Transverse colon (tissue), 4 donors: ENCODE results near the gene DHDDS. TPM values are rescaled to one million over a fixed set of nuclear protein-coding genes. Genes with fewer than 3 reads are reported as not detected.

Source experiments
- DNase-seq: peaks from one replicate; pipeline ENCODE4 v3.0.0-alpha.2; 2019
- H3K27ac ChIP-seq, 4 donors: fragments of 200-600 bp; sonication (generic); 2 replicates each; pipeline ENCODE4 v1.5.1; 2016 to 2018; ENCODE audit warnings: inconsistent platforms in 4 of 4
- H3K27me3 ChIP-seq: fragments of 200-600 bp; sonication (generic); 2 replicates; pipeline ENCODE4 v1.5.1; 2017; ENCODE audit warnings: inconsistent platforms
- H3K36me3 ChIP-seq, 4 donors: fragments of 200-600 bp; sonication (generic); 2 replicates each; pipeline ENCODE4 v1.5.1; 2017 to 2019; ENCODE audit warnings: inconsistent platforms in 4 of 4
- H3K4me1 ChIP-seq, 4 donors: fragments of 200-600 bp; sonication (generic); 2 replicates each; pipeline ENCODE4 v1.5.1; 2017 to 2020; ENCODE audit warnings: inconsistent platforms in 4 of 4
- H3K4me3 ChIP-seq, 4 donors: fragments of 200-600 bp; sonication (generic); 1 replicate in 1 of 4; 2 replicates in 3 of 4; pipeline versions ENCODE4 v1.5.1 to v1.6.1; 2017 to 2019; ENCODE audit warnings: inconsistent platforms in 4 of 4
- H3K9me3 ChIP-seq, 2 donors: fragments of 200-600 bp; sonication (generic); 2 replicates each; pipeline ENCODE4 v1.5.1; 2017 to 2019; ENCODE audit warnings: inconsistent platforms in 2 of 2
- EP300 ChIP-seq: sonication (generic); formaldehyde crosslinking; IDR thresholded peaks from one replicate; pipeline ENCODE4 v1.6.1; 2017; ENCODE audit warnings: antibody characterized with exemption, low read depth
- POLR2A ChIP-seq: fragments of 450-650 bp; IDR thresholded peaks from one replicate; pipeline ENCODE4 v1.6.1; 2016; ENCODE audit warnings: antibody characterized with exemption, mild to moderate bottlenecking, moderate library complexity
- POLR2AphosphoS5 ChIP-seq, 3 donors: sonication (generic); formaldehyde crosslinking; IDR thresholded peaks; one replicate each; pipeline ENCODE4 v1.6.1; 2016; ENCODE audit warnings: antibody characterized with exemption in 3 of 3
- WGBS, 2 donors: methylation state at CpG; one replicate each; pipeline ENCODE4 v1.1.5; 2018; ENCODE audit warnings: low coverage in 1 of 2; 5-methylcytosine and 5-hydroxymethylcytosine counted together
- in situ Hi-C, 4 donors: fragments of 200-750 bp; cut with MboI; loops; one replicate each; pipeline versions ENCODE4 v1.15.0 to v1.15.1; 2017; ENCODE audit warnings: low sequenced_read_pairs in 3 of 4, low pct_ligation_motif_present in 1 of 4, low pct_unique_long_range_greater_than_20kb in 1 of 4
- intact Hi-C: fragments of 100-400 bp; cut with DNase I; formaldehyde crosslinking; loops from one replicate; pipeline ENCODE4 v1.15.1; 2023; ENCODE audit warnings: low total_unique reads
- total RNA-seq, 4 donors: library from RNA; depleted of rRNA; stranded (reverse); fragments of >200 nt; gene quantifications; one replicate each; pipeline ENCODE4 v1.1.0, GENCODE V29; 2016
- TF ChIP-seq, protein P1 (sequence below), 5 experiments: fragments of 200-600 bp in 3 of 5; fragments of 450-650 bp in 2 of 5; sonication (generic) in 3 of 5; IDR thresholded peaks; 1 replicate in 2 of 5; 2 replicates in 3 of 5; pipeline ENCODE4 v1.5.1; 2016 to 2017; ENCODE audit warnings: antibody characterized with exemption in 5 of 5, inconsistent platforms in 3 of 5, mild to moderate bottlenecking in 2 of 5, moderate library complexity in 1 of 5

The DHDDS gene
- total RNA-seq, 4 donors from 2014 or later: 83.4 to 204 (median 131) TPM

DNA sequence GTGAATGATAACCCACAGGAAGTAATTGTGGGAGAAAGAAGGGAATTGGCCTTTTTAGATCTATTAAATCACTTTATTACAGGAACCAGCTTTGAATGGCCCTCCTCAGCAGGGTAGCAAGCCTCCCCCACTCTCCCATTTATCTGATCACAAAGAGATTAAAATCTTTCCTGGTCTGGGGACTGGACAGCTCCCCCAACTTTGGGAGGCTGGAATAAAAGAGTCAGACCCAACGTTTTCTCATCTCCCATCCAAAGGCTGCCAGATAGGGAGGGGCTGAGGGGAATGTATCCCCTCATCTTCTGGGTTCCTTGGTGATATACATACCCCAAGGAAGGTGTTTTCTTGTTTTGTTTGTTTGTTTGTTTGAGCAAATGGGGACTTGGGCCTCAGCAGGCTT is 19.1 kb upstream of the DHDDS start:
- intact Hi-C loops (no loop called here), in situ Hi-C loops (no loop called here)
- H3K27ac ChIP-seq: no peak overlapping the region
- peaks cover 74% of the 10 kb centered on the region for H3K27me3 ChIP-seq
- WGBS, 2 donors: 0 to 22% methylated on average over 1 of the region's 1 CpG
- no peaks in the 10 kb centered on the region for H3K4me1 ChIP-seq
- H3K9me3 ChIP-seq: no peaks in the 10 kb centered on the region
- TF ChIP-seq, protein P1, sequence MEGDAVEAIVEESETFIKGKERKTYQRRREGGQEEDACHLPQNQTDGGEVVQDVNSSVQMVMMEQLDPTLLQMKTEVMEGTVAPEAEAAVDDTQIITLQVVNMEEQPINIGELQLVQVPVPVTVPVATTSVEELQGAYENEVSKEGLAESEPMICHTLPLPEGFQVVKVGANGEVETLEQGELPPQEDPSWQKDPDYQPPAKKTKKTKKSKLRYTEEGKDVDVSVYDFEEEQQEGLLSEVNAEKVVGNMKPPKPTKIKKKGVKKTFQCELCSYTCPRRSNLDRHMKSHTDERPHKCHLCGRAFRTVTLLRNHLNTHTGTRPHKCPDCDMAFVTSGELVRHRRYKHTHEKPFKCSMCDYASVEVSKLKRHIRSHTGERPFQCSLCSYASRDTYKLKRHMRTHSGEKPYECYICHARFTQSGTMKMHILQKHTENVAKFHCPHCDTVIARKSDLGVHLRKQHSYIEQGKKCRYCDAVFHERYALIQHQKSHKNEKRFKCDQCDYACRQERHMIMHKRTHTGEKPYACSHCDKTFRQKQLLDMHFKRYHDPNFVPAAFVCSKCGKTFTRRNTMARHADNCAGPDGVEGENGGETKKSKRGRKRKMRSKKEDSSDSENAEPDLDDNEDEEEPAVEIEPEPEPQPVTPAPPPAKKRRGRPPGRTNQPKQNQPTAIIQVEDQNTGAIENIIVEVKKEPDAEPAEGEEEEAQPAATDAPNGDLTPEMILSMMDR (IDR thresholded peaks at IDR 0.05): no peak
- no peak for TF ChIP-seq POLR2AphosphoS5 (IDR thresholded peaks at IDR 0.05)
- TF ChIP-seq EP300: no peak
- no peak for TF ChIP-seq POLR2A
- H3K36me3 ChIP-seq: no peaks in the 10 kb centered on the region
- no peak for DNase-seq
- no peak overlapping the region for H3K4me3 ChIP-seq

DNA sequence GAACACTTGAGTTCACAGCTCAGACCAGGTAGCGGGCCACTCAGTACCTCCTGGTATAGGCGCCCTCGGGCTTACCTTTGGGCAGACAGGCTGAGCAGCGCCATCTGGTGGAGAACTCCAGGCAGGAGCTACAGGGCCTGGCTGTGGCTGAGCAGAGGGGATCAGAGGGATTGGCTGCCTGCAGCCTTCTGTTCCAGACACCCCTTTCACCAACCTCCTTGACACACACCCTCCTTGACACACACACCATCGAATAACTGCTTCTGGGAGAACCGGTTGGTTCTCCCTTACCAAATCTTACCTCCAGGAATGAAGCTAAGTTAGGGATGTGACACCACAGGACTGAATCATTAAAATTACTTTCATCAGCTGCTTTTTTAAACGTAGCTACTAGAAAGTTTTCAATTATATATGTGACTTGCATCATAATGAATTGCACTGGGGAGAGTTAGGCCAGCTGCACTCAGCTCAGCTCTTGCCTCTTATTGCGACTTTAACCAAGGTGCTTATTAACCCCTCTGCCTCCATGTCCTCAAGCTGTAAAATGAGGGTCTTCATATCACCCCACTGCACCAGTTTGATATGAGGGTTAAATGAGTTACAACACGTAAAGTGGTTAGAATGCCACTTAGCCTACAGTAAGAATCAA is 14.9 kb upstream of the DHDDS start:
- peaks cover 0 to 7% (median 2%) of the 10 kb centered on the region in 4 donors for H3K4me1 ChIP-seq
- no peaks in the 10 kb centered on the region for H3K36me3 ChIP-seq
- peaks cover 41% of the 10 kb centered on the region for H3K27me3 ChIP-seq
- H3K9me3 ChIP-seq: no peaks in the 10 kb centered on the region
- no peak overlapping the region for H3K4me3 ChIP-seq
- in situ Hi-C loops (no loop called here), intact Hi-C loops (no loop called here)
- TF ChIP-seq EP300: no peak
- TF ChIP-seq, protein P1 (IDR thresholded peaks at IDR 0.05): peak; percentile 54 to 86 (median 80)
- H3K27ac ChIP-seq: no peak overlapping the region
- WGBS, 2 donors: 23 to 56% methylated on average over 3 to 9 of the region's 9 CpGs
- DNase-seq: peak; percentile 83

DNA sequence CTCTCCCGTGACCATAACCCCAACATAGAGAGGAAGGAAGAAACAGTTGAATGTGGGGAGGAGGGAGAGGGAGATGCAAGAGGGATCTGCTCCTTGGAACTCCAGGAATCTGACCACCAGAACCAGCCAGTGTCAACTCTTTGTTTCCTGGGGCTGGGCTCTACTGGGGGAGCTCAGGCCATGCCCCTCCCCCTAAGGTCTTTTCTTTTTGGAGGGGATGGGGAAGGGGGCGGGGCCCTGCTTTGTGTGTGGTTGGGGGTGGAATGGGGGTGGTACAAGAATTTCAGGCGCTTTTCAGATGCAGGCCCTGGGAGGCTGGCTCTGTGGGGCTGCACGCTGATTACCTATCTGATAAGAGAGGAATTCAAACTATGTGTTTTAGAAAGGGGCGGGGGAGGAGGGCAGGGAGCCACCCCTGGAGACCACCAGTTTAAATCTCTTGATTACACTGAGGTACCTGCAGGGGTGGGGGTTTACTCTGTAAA is 13.2 kb upstream of the DHDDS start:
- peaks cover 0 to 7% (median 2%) of the 10 kb centered on the region in 4 donors for H3K4me1 ChIP-seq
- no peaks in the 10 kb centered on the region for H3K9me3 ChIP-seq
- no peaks in the 10 kb centered on the region for H3K36me3 ChIP-seq
- H3K27ac ChIP-seq: no peak overlapping the region
- peaks cover 25% of the 10 kb centered on the region for H3K27me3 ChIP-seq
- no peak overlapping the region for H3K4me3 ChIP-seq
- DNase-seq: no peak
- intact Hi-C loops (no loop called here), in situ Hi-C loops (no loop called here)
- no peak for TF ChIP-seq POLR2AphosphoS5 (IDR thresholded peaks at IDR 0.05)
- TF ChIP-seq, protein P1 (IDR thresholded peaks at IDR 0.05): no peak
- TF ChIP-seq EP300: no peak
- TF ChIP-seq POLR2A: no peak
- WGBS, 2 donors: 40% methylated on average over 4 of the region's 5 CpGs; no CpG with 5 or more reads in 1 of the 2 donors

DNA sequence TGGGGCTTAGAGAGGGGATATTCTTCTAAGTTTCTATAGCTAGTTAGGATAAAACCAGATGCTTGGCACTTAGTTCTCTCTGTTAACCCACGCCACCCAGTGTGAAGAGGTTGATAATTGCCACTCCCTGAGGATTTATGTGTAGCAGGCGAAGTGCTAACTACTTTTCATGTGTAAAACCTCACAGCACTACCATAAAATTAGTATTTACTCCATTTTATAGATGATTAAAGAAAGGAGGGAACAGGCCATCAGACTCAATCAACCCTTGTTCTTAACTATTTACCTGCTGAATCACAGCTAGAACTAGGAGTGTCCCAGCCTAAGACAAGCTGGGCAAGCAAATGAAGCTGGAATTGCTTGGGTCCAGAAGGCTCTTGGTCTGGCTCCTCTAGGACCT is 12.6 kb upstream of the DHDDS start:
- in situ Hi-C loops (no loop called here), intact Hi-C loops (no loop called here)
- Histone ChIP-seq H3K9me3 (no peaks in the 10 kb centered on the region), H3K27me3 (peaks cover 25% of the 10 kb centered on the region), H3K36me3 (no peaks in the 10 kb centered on the region), H3K4me3 (no peak overlapping the region), H3K27ac (no peak overlapping the region), H3K4me1 (peaks cover 0 to 7% (median 2%) of the 10 kb centered on the region in 4 donors)
- no peak for DNase-seq
- TF ChIP-seq EP300 (no peak), POLR2AphosphoS5 (IDR thresholded peaks at IDR 0.05) (no peak), POLR2A (no peak)
- TF ChIP-seq, protein P1 (IDR thresholded peaks at IDR 0.05): no peak
- 39 to 50% methylated on average over 2 of the region's 2 CpGs for WGBS, 2 donors
